OCI-LY7 (cell line): ENCODE results near the gene KLHL7.

Experiments
- EZH2phosphoT487 ChIP-seq: fragments of 200-600 bp; sonication (generic); IDR thresholded peaks from 2 replicates; pipeline ENCODE4 v1.6.1; 2018; ENCODE audit warnings: low read depth, borderline replicate concordance, mild to moderate bottlenecking, mixed run types, antibody characterized with exemption, low read length, moderate library complexity, mixed read lengths
- TF ChIP-seq, protein P1 (sequence below): fragments of 200-600 bp; sonication (generic); conservative IDR thresholded peaks from 2 replicates; pipeline ENCODE4 v1.5.1; 2014; ENCODE audit warnings: mild to moderate bottlenecking, antibody characterized with exemption, low read length, moderate library complexity, mixed read lengths

DNA sequence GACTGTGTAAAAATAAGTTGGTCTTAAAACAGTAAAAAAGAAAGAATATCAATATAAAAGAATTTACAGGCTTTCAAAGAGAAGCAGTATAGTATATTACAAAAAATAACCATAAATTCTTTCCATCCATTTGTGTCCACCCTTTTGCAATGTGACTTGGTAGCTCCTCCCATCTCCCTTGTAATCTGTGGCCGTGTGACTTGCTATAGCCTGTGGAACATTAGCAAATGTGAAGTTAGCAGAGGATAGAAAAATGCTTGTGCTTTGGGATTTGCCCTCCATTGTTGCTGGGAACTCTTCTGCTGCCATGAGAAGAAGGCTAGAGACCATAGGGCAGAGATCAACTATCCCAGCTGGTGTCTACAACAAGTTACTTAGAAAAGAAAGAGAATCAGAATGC lies 30.2 kb downstream of the KLHL7 start:
- TF ChIP-seq, protein P1, sequence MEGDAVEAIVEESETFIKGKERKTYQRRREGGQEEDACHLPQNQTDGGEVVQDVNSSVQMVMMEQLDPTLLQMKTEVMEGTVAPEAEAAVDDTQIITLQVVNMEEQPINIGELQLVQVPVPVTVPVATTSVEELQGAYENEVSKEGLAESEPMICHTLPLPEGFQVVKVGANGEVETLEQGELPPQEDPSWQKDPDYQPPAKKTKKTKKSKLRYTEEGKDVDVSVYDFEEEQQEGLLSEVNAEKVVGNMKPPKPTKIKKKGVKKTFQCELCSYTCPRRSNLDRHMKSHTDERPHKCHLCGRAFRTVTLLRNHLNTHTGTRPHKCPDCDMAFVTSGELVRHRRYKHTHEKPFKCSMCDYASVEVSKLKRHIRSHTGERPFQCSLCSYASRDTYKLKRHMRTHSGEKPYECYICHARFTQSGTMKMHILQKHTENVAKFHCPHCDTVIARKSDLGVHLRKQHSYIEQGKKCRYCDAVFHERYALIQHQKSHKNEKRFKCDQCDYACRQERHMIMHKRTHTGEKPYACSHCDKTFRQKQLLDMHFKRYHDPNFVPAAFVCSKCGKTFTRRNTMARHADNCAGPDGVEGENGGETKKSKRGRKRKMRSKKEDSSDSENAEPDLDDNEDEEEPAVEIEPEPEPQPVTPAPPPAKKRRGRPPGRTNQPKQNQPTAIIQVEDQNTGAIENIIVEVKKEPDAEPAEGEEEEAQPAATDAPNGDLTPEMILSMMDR, result no peak
- no peak for TF ChIP-seq EZH2phosphoT487
